Measurements from ENCODE around the gene AARSD1. TPM values are rescaled to one million over a fixed set of nuclear protein-coding genes. Genes with fewer than 3 reads are reported as not detected.
"Not testable (repeated sequence)": the region's sequence is repeated elsewhere in the genome, so short reads cannot be mapped to it uniquely, and the experiment has no call there.

Gene AARSD1
- total and polyA plus RNA-seq, 9 donors, result 17.8 to 51.4 (median 42.9) TPM

GRCh38 chr17:42922294-42922693 lies 42.0 kb downstream of the AARSD1 start:
- Histone ChIP-seq H3K27me3 (no peaks in the 10 kb centered on the region), H3K4me3 (no peak overlapping the region), H3K4me1 (ENCODE audit: insufficient read depth) (no peaks in the 10 kb centered on the region), H3K9me3 (no peaks in the 10 kb centered on the region), H3K36me3 (no peaks in the 10 kb centered on the region), H3K27ac (peak overlapping the region in 1 of 2 donors; percentile 21)
- DNase-seq, result no peak
- WGBS, 3 donors, result 58 to 65% (median 58%) methylated on average over 7 of the region's 7 CpGs
- no peak for TF ChIP-seq EP300 (IDR thresholded peaks at IDR 0.05)
- TF ChIP-seq, protein P1, sequence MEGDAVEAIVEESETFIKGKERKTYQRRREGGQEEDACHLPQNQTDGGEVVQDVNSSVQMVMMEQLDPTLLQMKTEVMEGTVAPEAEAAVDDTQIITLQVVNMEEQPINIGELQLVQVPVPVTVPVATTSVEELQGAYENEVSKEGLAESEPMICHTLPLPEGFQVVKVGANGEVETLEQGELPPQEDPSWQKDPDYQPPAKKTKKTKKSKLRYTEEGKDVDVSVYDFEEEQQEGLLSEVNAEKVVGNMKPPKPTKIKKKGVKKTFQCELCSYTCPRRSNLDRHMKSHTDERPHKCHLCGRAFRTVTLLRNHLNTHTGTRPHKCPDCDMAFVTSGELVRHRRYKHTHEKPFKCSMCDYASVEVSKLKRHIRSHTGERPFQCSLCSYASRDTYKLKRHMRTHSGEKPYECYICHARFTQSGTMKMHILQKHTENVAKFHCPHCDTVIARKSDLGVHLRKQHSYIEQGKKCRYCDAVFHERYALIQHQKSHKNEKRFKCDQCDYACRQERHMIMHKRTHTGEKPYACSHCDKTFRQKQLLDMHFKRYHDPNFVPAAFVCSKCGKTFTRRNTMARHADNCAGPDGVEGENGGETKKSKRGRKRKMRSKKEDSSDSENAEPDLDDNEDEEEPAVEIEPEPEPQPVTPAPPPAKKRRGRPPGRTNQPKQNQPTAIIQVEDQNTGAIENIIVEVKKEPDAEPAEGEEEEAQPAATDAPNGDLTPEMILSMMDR (IDR thresholded peaks at IDR 0.05), result no peak
- no peak for TF ChIP-seq POLR2A (IDR thresholded peaks at IDR 0.05)
- intact Hi-C loops (cut with DNase I), result no loop called here

DNA sequence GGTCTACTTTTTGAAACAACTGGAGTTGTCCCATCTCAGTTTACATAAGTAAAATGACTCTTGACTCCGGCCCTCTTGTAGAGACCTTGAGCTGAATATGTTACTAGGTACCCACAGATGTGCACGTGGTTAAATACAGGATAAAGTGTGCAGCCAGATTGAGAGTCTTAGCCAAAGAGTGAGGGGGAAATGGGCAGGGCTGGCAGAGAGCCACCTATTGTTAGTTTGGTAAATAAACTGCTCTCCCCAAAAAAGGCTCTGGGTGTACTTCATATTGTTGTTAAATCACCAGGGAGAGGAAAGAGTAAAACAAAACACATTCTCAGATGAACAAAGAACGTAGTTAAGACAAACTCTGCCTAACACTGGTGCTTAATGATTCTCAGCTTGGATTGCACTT lies 43.3 kb downstream of the AARSD1 start:
- H3K27ac ChIP-seq, result no peak overlapping the region
- TF ChIP-seq EP300 (IDR thresholded peaks at IDR 0.05) (no peak), POLR2A (IDR thresholded peaks at IDR 0.05) (no peak)
- TF ChIP-seq, protein P1 (IDR thresholded peaks at IDR 0.05), result no peak
- no peaks in the 10 kb centered on the region for H3K4me1 ChIP-seq (ENCODE audit: insufficient read depth)
- intact Hi-C loops (cut with DNase I), result no loop called here
- no peaks in the 10 kb centered on the region for H3K27me3 ChIP-seq
- H3K36me3 ChIP-seq, result no peaks in the 10 kb centered on the region
- no peak overlapping the region for H3K4me3 ChIP-seq
- H3K9me3 ChIP-seq, result no peaks in the 10 kb centered on the region
- DNase-seq, result no peak
- 10 to 32% (median 22%) methylated on average over 3 of the region's 3 CpGs for WGBS, 3 donors

- Histone ChIP-seq H3K27ac (no peak overlapping the region), H3K4me1 (ENCODE audit: insufficient read depth) (no peaks in the 10 kb centered on the region), H3K4me3 (no peak overlapping the region), H3K9me3 (no peaks in the 10 kb centered on the region), H3K36me3 (no peaks in the 10 kb centered on the region), H3K27me3 (no peaks in the 10 kb centered on the region)
- TF ChIP-seq EP300 (IDR thresholded peaks at IDR 0.05) (no peak), POLR2A (IDR thresholded peaks at IDR 0.05) (no peak)
- TF ChIP-seq, protein P1 (IDR thresholded peaks at IDR 0.05), result no peak
- WGBS, 3 donors, result 79 to 83% (median 80%) methylated on average over 10 of the region's 10 CpGs
- no peak for DNase-seq
- intact Hi-C loops (cut with DNase I), result no loop called here
Observed at GRCh38 chr17:42920106-42920900, 44.0 kb downstream of the AARSD1 start.

- not testable (repeated sequence) for H3K4me3 ChIP-seq, H3K27ac ChIP-seq
- 85 to 87% (median 85%) methylated on average over 10 of the region's 10 CpGs for WGBS, 3 donors
Observed at GRCh38 chr17:42919522-42920077, 44.7 kb downstream of the AARSD1 start.

GRCh38 chr17:42918902-42919521 lies 45.2 kb downstream of the AARSD1 start:
- no peak overlapping the region for H3K4me3 ChIP-seq
- no peak for TF ChIP-seq POLR2A (IDR thresholded peaks at IDR 0.05)
- TF ChIP-seq, protein P1 (IDR thresholded peaks at IDR 0.05), result no peak
- TF ChIP-seq EP300 (IDR thresholded peaks at IDR 0.05), result no peak
- no peaks in the 10 kb centered on the region for H3K9me3 ChIP-seq
- H3K27ac ChIP-seq, result no peak overlapping the region
- no peak for DNase-seq
- intact Hi-C loops (cut with DNase I), result no loop called here
- H3K36me3 ChIP-seq, result no peaks in the 10 kb centered on the region
- WGBS, 3 donors, result 24 to 29% (median 28%) methylated on average over 3 of the region's 3 CpGs
- no peaks in the 10 kb centered on the region for H3K4me1 ChIP-seq (ENCODE audit: insufficient read depth)
- no peaks in the 10 kb centered on the region for H3K27me3 ChIP-seq

More at GRCh38 chr17:42919522-42920077, 44.7 kb downstream of the AARSD1 start:
- H3K4me1 ChIP-seq (ENCODE audit: insufficient read depth); H3K9me3 ChIP-seq; DNase-seq; H3K36me3 ChIP-seq; H3K27me3 ChIP-seq; intact Hi-C loops (cut with DNase I): not testable (repeated sequence)

Measured in ovary (tissue), 9 donors.